Left cardiac atrium (tissue), 4 donors: ENCODE results near the gene IL16. TPM values are rescaled to one million over a fixed set of nuclear protein-coding genes. Genes with fewer than 3 reads are reported as not detected.
"Not testable (repeated sequence)": the region's sequence is repeated elsewhere in the genome, so short reads cannot be mapped to it uniquely, and the experiment has no call there.

Experiments used
- ATAC-seq, 2 donors: fragments of 200-7000 bp; cut with Tn5 transposase; one replicate each; pipeline ENCODE4 v1.9.1; 2020; ENCODE audit warnings: mild to moderate bottlenecking in 2 of 2, moderate library complexity in 2 of 2
- DNase-seq: peaks from one replicate; pipeline ENCODE4 v3.0.0-alpha.2; 2020
- intact Hi-C, 2 donors: fragments of 100-400 bp; cut with DNase I; formaldehyde crosslinking; loops; one replicate each; pipeline versions ENCODE4 v1.14.1 to v1.15.1; 2022 to 2023
- total RNA-seq, 2 donors: library from RNA; stranded (reverse); fragmentation: NEBNext Ultra II Directional; extraction: Animal tissue kit (Norgen Biotek cat#: 25700); gene quantifications; one replicate each; pipeline ENCODE4 v1.2.1, GENCODE V29; 2021
- donor health status: DM: no; HTN: yes; CAD: no.
- donor health status: DM: no; HTN: yes; CAD: no; lungs with severe emphysema.
- donor health status: DM: yes; HTN: yes; CAD: no.
- donor health status: Dilated cardiomyopathy.

IL16 gene
- total RNA-seq, 2 donors from 2014 or later = 4.7 to 10.1 TPM

- intact Hi-C loops = loop anchor here in 1 of 2 donors (10.0 kb wide), 1 partner anchor 52 kb away; no protein-coding TSS in a partner anchor
- ATAC-seq (no peak), DNase-seq (no peak)
Measured at GRCh38 chr15:81336568-81336967, 139.9 kb downstream of the IL16 start.

- no peak for ATAC-seq
- no peak for DNase-seq
- intact Hi-C loops = loop anchor here in 1 of 2 donors (10.0 kb wide), 1 partner anchor 52 kb away; no protein-coding TSS in a partner anchor
Measured at GRCh38 chr15:81337241-81337640, 140.6 kb downstream of the IL16 start.

DNA sequence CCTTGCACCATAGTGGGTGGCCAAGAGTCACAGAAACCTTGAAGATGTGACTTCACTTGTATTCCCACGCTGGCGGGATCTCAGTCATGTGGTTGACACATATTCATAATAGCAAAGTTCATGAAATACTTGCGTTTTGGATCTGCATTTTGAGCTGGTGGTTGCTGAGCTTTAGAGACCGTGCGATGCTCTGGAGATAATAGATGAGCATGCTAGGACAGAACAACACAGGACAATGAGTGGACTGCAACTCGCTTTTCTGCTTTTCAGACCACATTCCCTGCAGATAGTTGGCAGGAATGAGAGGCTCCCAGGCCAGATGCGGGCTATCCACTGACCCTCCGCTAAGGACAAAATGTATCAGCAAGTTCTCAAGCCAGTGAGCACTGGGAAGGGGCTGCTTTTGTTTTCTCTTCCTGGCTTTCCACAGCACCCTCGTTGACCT is 141.1 kb downstream of the IL16 start:
- intact Hi-C loops = loop anchor here in 1 of 2 donors (10.0 kb wide), 1 partner anchor 53 kb away; no protein-coding TSS in a partner anchor
- peak; percentile 25 to 41 for ATAC-seq
- DNase-seq = no peak

DNA sequence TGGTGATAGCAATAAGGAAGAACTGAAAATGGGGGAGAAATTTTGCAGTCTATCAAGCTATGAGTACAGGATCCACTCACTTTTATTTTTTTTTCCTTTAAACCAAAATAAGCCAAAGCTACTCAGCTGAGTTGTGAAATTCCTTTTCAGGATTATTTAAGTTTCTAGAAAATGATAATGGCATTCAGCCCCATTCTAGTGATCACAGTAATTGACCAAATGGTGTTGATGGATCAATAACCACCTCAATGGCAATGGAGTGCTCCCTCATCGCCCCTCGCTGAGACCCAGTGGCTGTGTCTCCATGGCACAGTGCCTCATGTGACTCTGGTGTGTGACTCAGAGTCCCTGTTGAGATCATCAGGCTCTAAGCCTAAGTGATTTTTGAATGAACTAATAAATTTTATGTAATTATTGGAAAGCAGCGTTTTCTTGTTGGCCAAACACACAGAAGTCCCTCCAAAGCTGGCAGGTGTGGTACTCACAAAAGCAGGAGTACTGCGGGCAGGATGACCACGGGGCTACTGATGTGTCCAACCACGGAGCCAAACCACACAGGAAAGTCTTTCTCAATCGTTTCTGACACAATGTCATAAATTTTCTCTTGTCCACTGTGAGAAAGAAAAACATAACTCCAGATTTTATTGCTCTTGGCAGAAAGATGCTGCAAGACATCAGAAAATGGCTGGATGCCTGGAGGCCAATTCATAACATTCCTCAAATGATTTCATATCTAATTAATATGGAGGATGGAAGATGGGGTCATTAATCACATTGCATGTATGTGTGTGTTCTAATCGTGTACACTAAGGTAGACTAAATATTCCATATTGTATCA is 141.7 kb downstream of the IL16 start:
- intact Hi-C loops = loop anchor here in 1 of 2 donors (10.0 kb wide), 1 partner anchor 54 kb away; no protein-coding TSS in a partner anchor
- ATAC-seq (peak; percentile 63 to 73), DNase-seq (peak; percentile 51)

- ATAC-seq = no peak
- intact Hi-C loops = loop anchor here in 1 of 2 donors (10.0 kb wide), 1 partner anchor 55 kb away; no protein-coding TSS in a partner anchor
Measured at GRCh38 chr15:81339321-81339720, 142.6 kb downstream of the IL16 start.

DNA sequence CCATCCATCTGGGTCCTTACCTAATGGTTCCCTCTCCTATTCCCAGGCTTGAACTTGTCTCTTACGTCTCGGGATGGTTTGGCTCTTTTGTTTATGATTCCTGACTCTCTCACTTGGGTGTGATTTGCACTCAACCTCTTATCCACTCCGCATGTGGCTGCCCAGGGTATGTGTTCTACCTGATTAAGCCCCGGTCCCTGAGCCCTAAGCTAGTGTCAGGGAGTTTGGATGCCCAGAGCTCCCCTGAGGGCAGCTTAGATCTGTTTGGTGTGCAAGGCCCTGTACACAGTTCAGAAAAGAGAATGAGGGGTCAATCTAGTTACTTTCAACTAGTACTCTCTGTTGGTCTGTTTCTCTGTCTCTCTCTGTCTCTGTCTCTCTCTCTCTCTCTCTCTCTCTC is 143.2 kb downstream of the IL16 start:
- ATAC-seq (no peak), DNase-seq (no peak)
- intact Hi-C loops = loop anchor here in 1 of 2 donors (10.0 kb wide), 1 partner anchor 55 kb away; no protein-coding TSS in a partner anchor

More at GRCh38 chr15:81339321-81339720, 142.6 kb downstream of the IL16 start:
- DNase-seq = no peak

DNA sequence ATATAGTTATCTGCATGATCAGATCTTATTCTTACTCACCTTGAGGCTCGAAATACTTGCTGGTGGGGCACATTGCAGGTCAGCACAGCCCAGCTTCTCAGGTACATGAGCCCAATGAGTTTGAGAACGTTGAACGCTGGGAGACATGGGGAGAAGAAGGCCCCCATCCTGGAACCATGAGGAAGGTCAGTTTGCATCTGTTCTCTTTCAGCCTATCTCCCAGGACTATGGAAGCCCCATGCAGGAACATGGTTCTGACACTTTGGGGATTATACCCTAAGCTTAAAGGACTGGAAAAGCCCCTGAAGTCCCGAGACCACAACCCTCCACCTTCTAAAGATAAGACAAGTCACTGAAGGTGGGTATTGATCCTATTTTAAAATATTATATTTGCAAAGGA is 144.7 kb downstream of the IL16 start:
- DNase-seq (no peak), ATAC-seq (no peak)
- intact Hi-C loops = no loop called here

DNA sequence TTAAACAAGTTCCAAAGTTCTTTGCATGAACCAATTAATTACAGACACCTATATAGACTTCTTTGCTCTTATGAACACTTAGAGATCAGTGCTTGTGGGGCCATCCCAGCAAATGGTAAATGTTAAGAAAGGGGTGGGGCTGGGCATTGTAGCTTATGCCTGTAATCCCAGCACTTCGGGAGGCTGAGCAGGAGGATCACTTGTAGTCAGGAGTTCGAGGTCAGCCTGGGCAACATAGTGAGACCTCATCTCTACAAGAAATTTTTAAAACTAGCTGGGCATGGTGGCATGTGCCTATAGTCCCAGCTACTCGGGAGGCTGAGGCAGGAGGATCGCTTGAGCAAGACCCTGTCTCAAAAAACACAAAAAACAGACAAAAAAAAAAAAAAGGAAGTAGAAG is 146.7 kb downstream of the IL16 start:
- ATAC-seq (no peak), DNase-seq (no peak)
- intact Hi-C loops = no loop called here

GRCh38 chr15:81346611-81347010 is 149.9 kb downstream of the IL16 start:
- intact Hi-C loops = no loop called here
- ATAC-seq (no peak), DNase-seq (no peak)

GRCh38 chr15:81347910-81348309 is 151.2 kb downstream of the IL16 start:
- DNase-seq (no peak), ATAC-seq (no peak)
- intact Hi-C loops = no loop called here

DNA sequence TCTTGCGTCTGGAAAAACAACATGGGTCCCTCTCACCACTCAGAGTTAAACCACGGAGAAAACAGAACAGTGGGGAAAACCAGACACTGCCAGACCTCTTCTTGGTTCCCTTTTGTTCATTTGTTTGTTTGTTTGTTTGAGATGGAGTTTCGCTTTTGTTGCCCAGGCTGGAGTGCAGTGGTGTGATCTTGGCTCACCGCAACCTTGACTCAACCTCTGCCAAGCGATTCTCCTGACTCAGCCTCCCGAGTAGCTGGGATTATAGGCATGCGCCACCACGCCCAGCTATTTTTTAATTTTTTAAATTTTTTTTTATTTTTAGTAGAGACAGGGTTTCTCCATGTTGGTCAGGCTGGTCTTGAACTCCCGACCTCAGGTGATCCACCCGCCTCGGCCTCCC is 152.0 kb downstream of the IL16 start:
- intact Hi-C loops, DNase-seq, ATAC-seq: not testable (repeated sequence)

- intact Hi-C loops = no loop called here
- ATAC-seq = no peak
- no peak for DNase-seq
Measured at GRCh38 chr15:81349271-81349670, 152.6 kb downstream of the IL16 start.

GRCh38 chr15:81351651-81352050 is 155.0 kb downstream of the IL16 start:
- intact Hi-C loops = no loop called here
- DNase-seq (no peak), ATAC-seq (no peak)

DNA sequence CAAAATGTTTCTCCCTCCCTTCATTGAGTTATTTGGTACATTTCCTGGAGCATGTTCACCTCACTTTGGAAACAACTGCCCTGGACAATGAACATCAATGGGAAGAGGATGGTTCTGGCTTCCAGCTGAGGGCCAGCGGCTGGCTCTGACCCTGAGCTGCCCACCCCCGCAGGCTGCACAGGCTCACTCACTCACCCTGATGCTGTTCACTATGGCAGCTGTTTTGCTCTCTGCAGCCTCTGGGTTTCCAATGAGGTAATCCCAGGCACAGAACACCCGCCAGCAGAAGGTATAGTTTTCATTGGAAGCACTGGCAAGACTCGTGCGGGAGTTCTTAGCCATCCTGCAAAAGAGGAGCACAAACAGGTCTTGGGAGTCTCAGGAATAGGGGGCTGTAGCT is 159.6 kb downstream of the IL16 start:
- DNase-seq (no peak), ATAC-seq (no peak)
- intact Hi-C loops = no loop called here

DNA sequence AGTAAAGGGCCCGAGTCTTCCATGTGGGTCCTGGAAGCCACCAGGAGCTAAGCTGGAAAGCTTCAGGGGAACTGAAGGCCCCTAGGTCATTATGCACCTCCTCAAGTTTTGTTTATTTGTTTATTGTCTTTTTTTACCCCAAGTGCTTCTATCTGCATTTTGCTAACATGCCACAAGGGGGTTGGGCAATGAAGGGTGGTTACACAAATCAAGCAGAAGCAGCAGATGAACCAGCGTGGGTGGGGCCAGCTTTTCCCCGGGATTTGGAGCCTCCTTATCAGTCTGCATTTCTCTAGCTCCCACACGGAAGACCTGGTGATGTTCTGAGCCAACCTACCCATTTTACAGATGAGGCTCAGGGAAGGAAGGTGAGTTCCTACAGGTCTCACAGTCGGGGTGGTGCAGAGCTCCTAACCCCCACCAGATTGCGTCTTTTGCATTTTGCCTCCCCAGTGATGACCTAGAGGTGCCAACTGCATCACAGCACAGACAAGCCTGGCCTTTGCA is 160.6 kb downstream of the IL16 start:
- DNase-seq (no peak), ATAC-seq (no peak)
- intact Hi-C loops = no loop called here

- intact Hi-C loops = no loop called here
- no peak for ATAC-seq
- DNase-seq = no peak
Measured at GRCh38 chr15:81358248-81358647, 161.6 kb downstream of the IL16 start.

DNA sequence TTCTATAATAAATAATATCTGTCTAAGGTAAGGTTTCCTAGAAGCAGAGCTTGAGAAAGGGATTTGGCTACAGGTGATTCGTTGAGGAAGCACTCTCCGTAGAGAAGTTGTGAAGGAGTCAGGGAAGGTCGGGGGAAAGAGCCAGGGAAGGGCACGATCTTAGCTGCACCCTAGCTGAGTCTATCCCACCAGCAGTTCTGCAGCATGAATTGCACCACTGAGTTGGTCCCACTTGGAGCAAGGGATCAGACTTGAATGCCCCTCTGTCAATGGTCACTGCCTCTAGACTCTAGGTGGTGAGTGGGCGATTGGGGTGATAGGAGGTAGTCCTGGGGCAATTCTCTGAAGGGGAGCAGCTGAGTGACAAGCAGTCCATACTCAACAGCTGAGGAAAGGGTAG is 163.8 kb downstream of the IL16 start:
- no peak for DNase-seq
- intact Hi-C loops = no loop called here
- no peak for ATAC-seq

DNA sequence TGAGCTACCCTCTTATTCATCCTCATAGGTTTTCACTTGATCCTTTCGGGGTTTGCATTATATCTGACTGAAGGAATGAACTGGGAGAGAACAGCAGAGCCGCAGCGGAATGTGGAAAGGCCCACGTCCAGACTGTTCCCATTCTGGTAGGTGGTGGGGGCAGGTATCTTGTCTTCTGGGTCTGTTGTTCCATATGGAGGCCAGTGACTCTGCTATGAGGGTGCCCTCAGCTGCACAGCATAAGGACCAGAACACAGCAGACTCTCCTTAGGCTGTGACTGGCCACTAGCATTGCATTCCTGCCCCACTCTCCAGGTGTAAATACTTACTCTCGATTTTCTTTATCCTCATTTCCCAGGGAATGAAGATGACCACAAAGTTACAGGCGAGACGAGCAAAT is 165.2 kb downstream of the IL16 start:
- intact Hi-C loops = no loop called here
- DNase-seq (no peak), ATAC-seq (no peak)

GRCh38 chr15:81362790-81363189 is 166.1 kb downstream of the IL16 start:
- intact Hi-C loops = no loop called here
- ATAC-seq (peak in 1 of 2 donors; percentile 19), DNase-seq (no peak)

GRCh38 chr15:81363276-81363675 is 166.6 kb downstream of the IL16 start:
- DNase-seq (no peak), ATAC-seq (peak in 1 of 2 donors; percentile 48)
- intact Hi-C loops = no loop called here
